CD14-positive monocyte (primary cell): Measurements from ENCODE around the gene TRIM15. TPM values are rescaled to one million over a fixed set of nuclear protein-coding genes. Genes with fewer than 3 reads are reported as not detected.
A peak's percentile ranks its signal among the peaks of the same experiment; 100 is the strongest.

Experiments
- DNase-seq, 3 donors: peaks; one replicate each; pipeline ENCODE4 v3.0.0-alpha.2; 2011 to 2022
- H2AFZ ChIP-seq: 2 replicates; pipeline ENCODE4 v1.6.0; 2012; ENCODE audit warnings: mild to moderate bottlenecking, low read depth, low read length, inconsistent platforms; ENCODE audit not compliant: insufficient read depth, poor library complexity, severe bottlenecking
- H3K27ac ChIP-seq, 2 donors: 1 replicate in 1 of 2; 2 replicates in 1 of 2; pipeline ENCODE4 v1.5.1; 2012 to 2013; ENCODE audit warnings: low read length in 2 of 2, control low read depth in 1 of 2, inconsistent platforms in 1 of 2, low read depth in 1 of 2, mild to moderate bottlenecking in 1 of 2
- H3K27me3 ChIP-seq, 2 donors: one replicate each; pipeline versions ENCODE4 v1.6.0 to v1.6.1; 2011 to 2013; ENCODE audit warnings: low read length in 2 of 2; ENCODE audit not compliant: control insufficient read depth in 2 of 2, insufficient read depth in 2 of 2
- H3K36me3 ChIP-seq, 2 donors: replicated peaks in 1 of 2; 1 replicate in 1 of 2; 2 replicates in 1 of 2; pipeline versions ENCODE4 v1.5.1 to v1.6.1; 2012 to 2013; ENCODE audit warnings: low read length in 2 of 2, control low read depth in 1 of 2, inconsistent platforms in 1 of 2, mild to moderate bottlenecking in 1 of 2; ENCODE audit not compliant: insufficient read depth in 2 of 2, control insufficient read depth in 1 of 2
- H3K4me1 ChIP-seq, 2 donors: 1 replicate in 1 of 2; 2 replicates in 1 of 2; pipeline versions ENCODE4 v1.5.1 to v1.6.1; 2012 to 2013; ENCODE audit warnings: low read length in 2 of 2, control low read depth in 1 of 2, inconsistent platforms in 1 of 2, mild to moderate bottlenecking in 1 of 2, moderate library complexity in 1 of 2; ENCODE audit not compliant: insufficient read depth in 2 of 2, control insufficient read depth in 1 of 2
- H3K4me2 ChIP-seq: replicated peaks from 2 replicates; pipeline ENCODE3; 2012; ENCODE audit warnings: low read length, moderate library complexity, mild to moderate bottlenecking; ENCODE audit not compliant: poor library complexity, severe bottlenecking; ENCODE audit errors: extremely low read depth
- H3K4me3 ChIP-seq, 3 experiments: fragments of 200-600 bp in 1 of 3; sonication (generic) in 1 of 3; replicated peaks in 1 of 3; 1 replicate in 2 of 3; 2 replicates in 1 of 3; pipeline ENCODE4 v1.5.1; 2011 to 2013; ENCODE audit warnings: low read length in 3 of 3, mild to moderate bottlenecking in 3 of 3, control low read depth in 2 of 3, low read depth in 2 of 3, inconsistent platforms in 1 of 3, moderate library complexity in 1 of 3
- H3K79me2 ChIP-seq: 2 replicates; pipeline ENCODE4 v1.6.0; 2012; ENCODE audit warnings: mild to moderate bottlenecking, control low read depth, inconsistent platforms, low read length, moderate library complexity; ENCODE audit not compliant: insufficient read depth
- H3K9ac ChIP-seq: 2 replicates; pipeline ENCODE4 v1.6.0; 2017; ENCODE audit warnings: low read length, mild to moderate bottlenecking; ENCODE audit not compliant: insufficient read depth, poor library complexity, severe bottlenecking
- H3K9me3 ChIP-seq, 2 donors: replicated peaks in 1 of 2; 1 replicate in 1 of 2; 2 replicates in 1 of 2; pipeline versions ENCODE4 v1.5.1 to v1.6.1; 2012 to 2013; ENCODE audit warnings: low read length in 2 of 2, control low read depth in 1 of 2; ENCODE audit not compliant: control insufficient read depth in 1 of 2, insufficient read depth in 1 of 2
- H4K20me1 ChIP-seq: 2 replicates; pipeline ENCODE4 v1.6.0; 2012; ENCODE audit warnings: mild to moderate bottlenecking, low read length, control low read depth, moderate library complexity; ENCODE audit not compliant: insufficient read depth
- H3K27ac Mint-ChIP-seq, 7 donors: one replicate each; pipeline ENCODE4 v1.8.0; 2020; ENCODE audit warnings: mild to moderate bottlenecking in 7 of 7, mixed read lengths in 7 of 7, moderate library complexity in 6 of 7, inconsistent platforms in 2 of 7
- H3K27me3 Mint-ChIP-seq, 3 donors: one replicate each; pipeline ENCODE4 v1.8.0; 2021 to 2022; ENCODE audit warnings: low read depth in 3 of 3, mild to moderate bottlenecking in 3 of 3, mixed read lengths in 3 of 3, moderate library complexity in 3 of 3, inconsistent platforms in 1 of 3
- H3K36me3 Mint-ChIP-seq, 2 donors: one replicate each; pipeline ENCODE4 v1.8.0; 2020; ENCODE audit warnings: mixed read lengths in 2 of 2, inconsistent platforms in 1 of 2, mild to moderate bottlenecking in 1 of 2
- H3K4me1 Mint-ChIP-seq: one replicate; pipeline ENCODE4 v1.8.0; 2020; ENCODE audit warnings: mild to moderate bottlenecking, mixed read lengths
- H3K4me3 Mint-ChIP-seq, 2 donors: one replicate each; pipeline ENCODE4 v1.8.0; 2020; ENCODE audit warnings: mild to moderate bottlenecking in 2 of 2, mixed read lengths in 2 of 2, moderate library complexity in 1 of 2
- H3K9me3 Mint-ChIP-seq, 7 donors: one replicate each; pipeline ENCODE4 v1.8.0; 2020 to 2022; ENCODE audit warnings: mixed read lengths in 7 of 7, mild to moderate bottlenecking in 6 of 7, moderate library complexity in 6 of 7, inconsistent platforms in 2 of 7
- CTCF ChIP-seq: fragments of 200-600 bp; IDR thresholded peaks from one replicate; pipeline ENCODE4 v1.8.0; 2022; ENCODE audit warnings: antibody characterized with exemption, mild to moderate bottlenecking
- WGBS: methylation state at CpG from one replicate; pipeline ENCODE4 v1.1.5; 2013; ENCODE audit warnings: missing lambda C conversion rate; ENCODE audit not compliant: insufficient coverage; 5-methylcytosine and 5-hydroxymethylcytosine counted together
- intact Hi-C, 2 donors: fragments of 100-400 bp; cut with micrococcal nuclease; formaldehyde crosslinking; loops; one replicate each; pipeline versions ENCODE4 v1.15.0 to v1.15.1; 2023
- polyA plus RNA-seq, 3 donors: library from polyadenylated mRNA; depleted of rRNA in 1 of 3; unstranded in 2 of 3; stranded (reverse) in 1 of 3; fragments of 300-500 nt in 2 of 3; fragments of >200 nt in 1 of 3; fragmentation: Illumina TruSeq in 2 of 3; gene quantifications; 1 replicate in 2 of 3; 2 replicates in 1 of 3; pipeline ENCODE4 v1.2.3, GENCODE V29; 2012 to 2021

Gene TRIM15
- polyA plus RNA-seq, 3 donors: not detected

GRCh38 chr6:30130179-30130679 lies 33.1 kb upstream of the TRIM15 start:
- H3K79me2 ChIP-seq: no peaks in the 10 kb centered on the region
- H3K9ac ChIP-seq: no peak overlapping the region
- H3K9me3 ChIP-seq: peaks cover 0 to 9% of the 10 kb centered on the region in 2 donors
- intact Hi-C loops: loop anchor here in 1 of 2 donors (2.0 kb wide), 1 partner anchor 27 kb away; no protein-coding TSS in a partner anchor
- no peak overlapping the region for H3K27ac Mint-ChIP-seq
- no peak overlapping the region for H3K27ac ChIP-seq
- H3K4me1 ChIP-seq: peaks cover 3 to 8% of the 10 kb centered on the region in 2 donors
- no peak for DNase-seq
- peaks cover 0 to 7% (median 2%) of the 10 kb centered on the region in 7 donors for H3K9me3 Mint-ChIP-seq
- H3K36me3 Mint-ChIP-seq: peaks cover 0 to 2% of the 10 kb centered on the region in 2 donors
- H3K27me3 Mint-ChIP-seq: peaks cover 67 to 77% (median 70%) of the 10 kb centered on the region in 3 donors
- H3K4me2 ChIP-seq: no peak overlapping the region
- H2AFZ ChIP-seq: no peak overlapping the region
- H3K4me3 ChIP-seq: no peak overlapping the region
- H3K36me3 ChIP-seq: no peaks in the 10 kb centered on the region
- no peaks in the 10 kb centered on the region for H4K20me1 ChIP-seq
- peak overlapping the region in 1 of 2 donors; percentile 81 for H3K4me3 Mint-ChIP-seq
- H3K4me1 Mint-ChIP-seq: peaks cover 15% of the 10 kb centered on the region
- no peak for TF ChIP-seq CTCF
- no CpG with 5 or more reads among the region's 4 CpGs for WGBS
- H3K27me3 ChIP-seq: peaks cover 46 to 81% of the 10 kb centered on the region in 2 donors

GRCh38 chr6:30130887-30131862 lies 32.2 kb upstream of the TRIM15 start:
- Mint-ChIP-seq H3K9me3 (peaks cover 0 to 7% (median 2%) of the 10 kb centered on the region in 7 donors), H3K27ac (peak overlapping the region in 1 of 7 donors; percentile 4), H3K36me3 (peaks cover 0 to 2% of the 10 kb centered on the region in 2 donors), H3K27me3 (peaks cover 66 to 71% (median 67%) of the 10 kb centered on the region in 3 donors), H3K4me3 (peak overlapping the region in 1 of 2 donors; percentile 81), H3K4me1 (peaks cover 15% of the 10 kb centered on the region)
- H3K4me1 ChIP-seq: peaks cover 3 to 8% of the 10 kb centered on the region in 2 donors
- peaks cover 0 to 9% of the 10 kb centered on the region in 2 donors for H3K9me3 ChIP-seq
- H2AFZ ChIP-seq: no peak overlapping the region
- no peak overlapping the region for H3K4me3 ChIP-seq
- no peaks in the 10 kb centered on the region for H3K79me2 ChIP-seq
- TF ChIP-seq CTCF: peak; percentile 99
- H3K4me2 ChIP-seq: no peak overlapping the region
- no peak overlapping the region for H3K9ac ChIP-seq
- no peaks in the 10 kb centered on the region for H3K36me3 ChIP-seq
- intact Hi-C loops: loop anchor here in 1 of 2 donors (2.0 kb wide), 1 partner anchor 28 kb away; no protein-coding TSS in a partner anchor
- H3K27me3 ChIP-seq: peaks cover 46 to 75% of the 10 kb centered on the region in 2 donors
- no peaks in the 10 kb centered on the region for H4K20me1 ChIP-seq
- no peak overlapping the region for H3K27ac ChIP-seq
- WGBS: 41% methylated on average over 16 of the region's 16 CpGs
- DNase-seq: peak; percentile 74 to 84 (median 78)
